HG03095 (cell line): ENCODE results near the gene FAXC.
"Not testable (repeated sequence)": the region's sequence is repeated elsewhere in the genome, so short reads cannot be mapped to it uniquely, and the experiment has no call there.

ENCODE experiments used
- ATAC-seq: cut with Tn5 transposase; IDR thresholded peaks from one replicate; pipeline ENCODE4 v1.9.1; 2021; ENCODE audit warnings: moderate library complexity; ENCODE audit not compliant: unreplicated experiment

The FAXC gene

DNA sequence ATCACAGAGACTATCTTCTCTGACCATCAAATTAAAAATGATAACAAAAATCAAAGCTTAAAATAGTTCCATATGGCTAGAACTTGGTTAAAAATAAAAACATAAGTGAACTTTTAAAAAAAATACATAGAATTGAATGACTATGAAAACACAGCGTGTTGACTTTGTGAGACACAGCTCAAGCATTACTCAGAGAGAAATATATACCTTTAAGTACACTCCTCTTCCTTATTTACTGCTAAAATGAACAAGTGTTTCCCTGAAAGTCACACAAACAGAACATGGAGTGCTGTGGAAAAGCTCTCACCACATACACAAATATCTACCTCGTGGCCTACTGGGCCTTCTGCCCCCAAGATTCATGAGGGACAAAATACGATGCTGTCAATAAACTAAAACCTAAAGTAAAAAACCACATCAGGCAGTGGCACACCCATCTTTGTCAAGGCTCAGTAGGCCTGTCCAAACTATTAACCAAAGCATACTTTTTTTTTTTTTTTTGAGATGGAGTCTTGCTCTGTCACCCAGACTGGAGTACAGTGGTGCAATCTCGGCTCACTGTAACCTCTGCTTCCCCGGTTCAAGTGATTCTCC lies 7.5 kb downstream of the FAXC start:
- ATAC-seq = no peak

DNA sequence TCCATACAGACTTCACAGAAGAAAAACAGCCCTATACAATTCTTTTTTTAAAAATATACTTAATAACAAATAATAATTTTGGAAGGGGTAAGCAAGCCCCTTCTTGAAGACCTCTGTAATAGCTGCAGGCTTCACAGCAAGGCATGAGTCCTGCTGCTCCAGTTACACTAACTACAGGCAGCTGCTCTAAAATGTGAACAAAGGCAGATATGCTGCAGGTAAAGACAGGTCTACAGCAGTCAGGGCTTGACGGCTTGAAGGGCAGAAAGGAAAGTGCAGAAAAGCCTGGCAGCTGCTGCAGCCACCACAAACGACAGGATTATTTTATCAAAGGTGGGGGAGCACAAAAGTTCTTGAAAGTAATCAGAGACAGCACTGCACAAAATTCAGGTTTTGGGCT lies 11.3 kb downstream of the FAXC start:
- ATAC-seq = no peak

GRCh38 chr6:99335298-99335697 lies 14.2 kb downstream of the FAXC start:
- ATAC-seq = not testable (repeated sequence)

- no peak for ATAC-seq
Measured at GRCh38 chr6:99334526-99335127, 14.8 kb downstream of the FAXC start.

GRCh38 chr6:99333068-99333467 lies 16.4 kb downstream of the FAXC start:
- ATAC-seq = peak; percentile 95

GRCh38 chr6:99331531-99331930 lies 17.9 kb downstream of the FAXC start:
- no peak for ATAC-seq

- ATAC-seq = peak; percentile 61
Measured at GRCh38 chr6:99330159-99330558, 19.3 kb downstream of the FAXC start.

GRCh38 chr6:99324996-99325395 lies 24.5 kb downstream of the FAXC start:
- ATAC-seq = no peak

DNA sequence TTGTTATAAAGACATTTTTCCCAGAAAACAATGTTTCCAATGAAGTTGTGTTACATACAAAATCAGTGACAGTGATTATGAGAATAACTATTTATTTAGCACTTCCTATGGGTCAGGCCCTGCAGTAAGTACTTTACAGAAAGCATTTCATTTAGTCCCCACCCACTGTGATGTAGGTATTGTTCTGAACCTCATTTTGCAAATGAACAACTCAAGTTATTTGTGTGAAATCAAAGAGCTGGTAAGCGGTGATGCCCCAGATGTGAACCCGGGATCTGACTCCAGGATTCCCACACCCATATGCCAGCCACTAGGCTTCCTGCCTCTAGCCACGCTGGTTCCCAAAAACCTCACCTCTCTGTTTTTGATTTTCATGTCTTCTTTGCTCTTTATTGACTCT lies 30.9 kb downstream of the FAXC start:
- no peak for ATAC-seq

DNA sequence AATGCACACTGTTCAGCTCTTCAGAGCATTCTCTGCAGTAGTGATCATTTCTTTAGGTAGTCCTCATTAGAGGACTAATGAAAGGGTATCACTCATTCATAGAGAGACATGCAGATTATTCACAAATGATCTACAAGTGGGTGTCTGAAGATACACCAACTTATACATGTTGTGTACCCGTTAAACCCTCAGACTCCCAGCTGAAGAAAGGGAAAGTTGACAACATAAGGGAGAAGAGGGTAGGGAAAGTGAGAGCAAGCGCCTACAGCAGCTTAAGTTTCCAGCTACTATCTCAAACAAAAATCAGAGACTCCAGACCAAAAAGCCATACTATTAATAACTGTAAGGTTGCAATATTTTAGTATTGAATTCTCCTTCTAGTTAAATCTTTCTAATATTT lies 37.1 kb downstream of the FAXC start:
- ATAC-seq = no peak

GRCh38 chr6:99310553-99310952 lies 38.9 kb downstream of the FAXC start:
- no peak for ATAC-seq

DNA sequence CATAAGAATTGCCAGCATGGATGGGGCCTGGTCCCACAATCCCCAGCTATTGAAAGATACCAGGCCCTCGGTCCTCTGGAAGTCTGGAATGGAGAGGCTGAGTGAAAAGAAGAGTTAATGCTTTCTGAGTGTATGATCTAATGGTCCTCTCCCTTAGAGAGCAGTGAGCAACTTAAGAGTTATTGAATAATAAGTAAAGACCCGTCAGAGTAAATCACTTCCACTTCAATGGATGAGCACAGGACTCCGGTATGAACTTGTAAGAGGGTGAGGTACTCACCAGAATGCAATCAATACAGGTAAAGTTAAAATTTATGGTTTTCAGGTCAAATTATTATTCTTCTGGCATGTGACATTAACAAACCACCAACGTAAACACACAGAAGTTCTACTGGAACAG lies 39.9 kb downstream of the FAXC start:
- no peak for ATAC-seq

- ATAC-seq = no peak
Measured at GRCh38 chr6:99308788-99309187, 40.7 kb downstream of the FAXC start.

DNA sequence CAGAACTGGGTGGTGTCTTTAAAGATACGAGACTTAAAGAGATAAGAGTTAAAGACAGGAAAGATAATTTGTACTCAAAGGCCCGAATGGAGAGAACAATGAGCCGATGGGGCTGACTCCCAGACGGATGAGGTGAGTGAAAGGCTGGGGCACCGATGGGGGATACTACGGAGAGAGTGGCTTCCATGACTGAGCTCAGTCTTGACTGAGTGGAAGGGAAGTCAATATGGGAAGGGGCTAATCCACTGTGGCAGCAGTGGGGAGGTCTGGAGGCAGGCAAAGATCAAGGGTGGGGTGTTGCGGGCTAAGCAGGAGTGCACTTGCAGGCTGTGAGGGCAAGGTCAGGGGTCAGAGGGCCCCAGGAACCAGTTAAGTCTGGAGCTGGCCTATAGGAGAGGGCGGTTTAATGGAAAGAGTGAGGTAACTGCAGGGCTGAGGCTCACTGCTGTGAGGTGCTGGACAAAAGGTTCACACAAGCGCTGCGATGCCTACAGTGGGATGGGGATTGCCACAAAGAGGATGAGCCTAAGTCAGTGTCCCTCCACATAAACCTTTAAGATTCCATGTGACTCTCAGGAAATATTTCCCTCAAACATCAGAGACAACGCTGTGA lies 42.1 kb downstream of the FAXC start:
- no peak for ATAC-seq

DNA sequence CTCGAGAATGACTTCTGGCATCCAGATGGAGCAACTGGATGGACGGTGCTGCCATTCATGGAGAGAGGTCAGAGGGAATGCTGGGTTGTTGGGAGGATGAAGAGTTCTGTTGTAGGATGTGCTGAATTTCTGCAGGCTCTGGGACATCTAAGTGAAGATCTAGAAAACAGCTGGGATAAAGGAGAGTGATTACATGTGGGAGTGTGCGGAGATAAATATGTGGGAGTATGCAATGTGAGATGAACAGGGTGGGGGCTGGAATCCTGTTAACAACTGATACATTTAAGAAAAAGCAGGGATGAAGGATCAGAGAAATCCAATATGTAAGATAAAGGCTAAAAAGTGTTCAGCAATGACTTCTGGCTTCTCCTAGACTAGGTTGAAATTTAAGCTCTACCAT lies 43.1 kb downstream of the FAXC start:
- no peak for ATAC-seq

- ATAC-seq = no peak
Measured at GRCh38 chr6:99305021-99305554, 44.4 kb downstream of the FAXC start.

DNA sequence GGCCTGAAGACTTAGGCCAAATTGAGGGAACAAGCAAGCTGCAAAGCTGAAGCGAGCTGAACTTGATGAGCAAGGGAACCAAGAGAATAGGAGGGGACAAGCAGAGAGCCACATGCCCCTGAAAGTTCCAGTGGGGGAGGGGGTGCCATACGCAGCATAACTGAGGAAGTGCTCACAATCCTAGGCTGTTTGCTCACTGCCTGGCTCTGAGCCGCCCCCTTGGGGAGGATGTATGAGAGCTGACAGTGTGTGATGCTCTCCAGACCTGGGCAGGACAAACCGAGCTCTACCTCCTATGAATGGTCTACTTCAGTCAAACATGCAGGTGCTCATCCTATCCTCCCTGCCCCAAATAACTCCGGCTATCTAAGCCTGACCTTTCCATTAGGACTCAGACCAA lies 52.1 kb downstream of the FAXC start:
- no peak for ATAC-seq

DNA sequence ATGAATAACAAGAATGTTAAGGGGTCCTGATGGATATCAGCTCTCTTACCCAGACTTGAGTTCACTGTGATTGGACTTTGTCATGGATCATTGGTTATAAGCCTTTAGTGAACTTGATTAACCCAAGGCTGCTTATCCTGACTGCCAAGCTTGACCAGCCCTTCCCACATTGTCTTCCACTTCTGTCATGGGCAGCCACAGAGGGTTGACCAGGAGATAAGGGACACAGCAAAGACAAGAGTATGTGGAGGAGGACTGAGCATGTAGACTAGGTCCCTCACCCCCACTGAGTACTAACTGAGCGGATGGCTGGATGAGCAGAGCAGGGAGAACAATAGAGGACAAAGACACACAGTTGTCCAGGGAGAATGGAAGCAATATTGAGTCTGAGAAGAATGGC lies 52.5 kb downstream of the FAXC start:
- ATAC-seq = no peak

DNA sequence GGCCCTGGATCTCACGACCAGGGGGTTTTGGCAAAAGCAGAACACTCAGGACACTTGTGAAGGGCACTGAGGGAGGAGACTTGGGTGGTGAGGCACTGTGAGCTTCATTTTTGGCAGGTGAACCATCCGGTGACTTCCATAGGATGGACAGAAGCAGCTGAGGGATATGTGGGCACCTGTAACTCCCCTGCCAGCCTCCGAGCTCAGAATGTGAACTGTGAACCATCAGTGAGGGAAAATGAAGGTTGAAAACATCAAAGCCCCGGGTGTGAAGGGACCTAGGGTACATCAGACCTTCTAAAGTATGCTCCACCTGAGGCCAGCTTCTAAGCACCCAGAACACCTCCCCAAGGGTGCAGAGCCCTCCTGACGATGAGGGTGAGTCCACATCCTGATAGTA lies 53.2 kb downstream of the FAXC start:
- ATAC-seq = no peak

DNA sequence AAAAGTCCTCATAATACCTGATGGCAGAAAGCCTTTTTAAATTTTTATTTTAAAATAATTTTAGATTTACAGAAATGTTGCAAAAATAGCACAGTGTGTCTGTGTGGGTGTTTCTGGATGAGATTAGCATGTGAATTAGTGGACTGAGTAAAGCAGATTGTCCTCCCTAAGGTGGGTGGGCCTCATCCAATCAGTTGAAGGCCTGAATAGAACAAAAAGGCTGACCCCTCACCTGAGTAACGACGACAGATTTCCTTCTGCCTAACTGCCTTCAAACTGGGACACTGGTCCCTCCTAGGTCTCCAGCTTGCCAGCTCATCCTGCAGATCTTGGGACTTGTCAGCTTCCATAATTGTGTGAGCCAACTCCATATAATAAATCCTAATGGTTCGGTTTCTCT lies 54.2 kb downstream of the FAXC start:
- ATAC-seq = no peak

GRCh38 chr6:99294786-99295185 lies 54.7 kb downstream of the FAXC start:
- ATAC-seq = no peak

GRCh38 chr6:99289701-99290100 lies 59.8 kb downstream of the FAXC start:
- ATAC-seq = no peak

DNA sequence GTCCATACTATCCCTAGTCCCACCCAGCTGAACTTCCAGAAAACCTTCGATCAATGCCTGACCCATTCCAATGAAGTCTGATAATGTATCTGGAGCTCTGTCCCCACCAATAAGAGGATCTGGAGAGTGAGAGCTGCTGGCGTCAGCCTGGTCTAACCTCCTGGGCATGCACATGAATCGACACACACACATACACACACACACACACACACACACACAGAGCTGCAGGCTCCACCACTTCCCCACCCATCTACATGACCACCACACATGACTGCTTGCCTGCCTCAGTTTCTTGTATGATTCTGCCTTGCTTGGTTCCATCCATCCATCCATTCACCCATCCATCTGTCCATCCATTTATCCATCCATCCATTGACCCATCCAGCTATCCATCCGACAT lies 60.8 kb downstream of the FAXC start:
- no peak for ATAC-seq
